Measurements from ENCODE around the gene PPM1L. TPM values are rescaled to one million over a fixed set of nuclear protein-coding genes. Genes with fewer than 3 reads are reported as not detected.

The PPM1L gene
- total and polyA plus RNA-seq, 10 of the 15 experiments (the other 5 are each of a cell fraction or from before 2014, with no cell fraction given): under 0.01 to 0.33 (median 0.06) TPM; not detected in 1

- Histone ChIP-seq H3K4me1 (ENCODE audit: control insufficient read depth, insufficient read depth, low read length) (peaks cover 8% of the 10 kb centered on the region), H3K36me3 (ENCODE audit: control insufficient read depth in 2 of 2, insufficient read depth in 2 of 2, low read length in 1 of 2) (no peaks in the 10 kb centered on the region), H3K27me3 (replicated peaks in 1 of 2; ENCODE audit: control insufficient read depth in 2 of 2, insufficient read depth in 2 of 2, low read length in 1 of 2) (no peaks in the 10 kb centered on the region; a peak in 1 of 4 replicates), H3K9me3 (replicated peaks; ENCODE audit: control insufficient read depth, insufficient read depth, low read length) (no peaks in the 10 kb centered on the region), H3K4me2 (ENCODE audit: control insufficient read depth, insufficient read depth) (peak overlapping the region; percentile 11), H3K79me2 (ENCODE audit: control insufficient read depth, insufficient read depth, low read length) (no peaks in the 10 kb centered on the region), H3K4me3 (no peak overlapping the region), H3K27ac (ENCODE audit: control insufficient read depth, insufficient read depth) (no peak overlapping the region), H4K20me1 (ENCODE audit: control insufficient read depth, insufficient read depth) (no peaks in the 10 kb centered on the region), H3K9ac (ENCODE audit: control insufficient read depth, insufficient read depth, low read length) (no peak overlapping the region), H2AFZ (ENCODE audit: control insufficient read depth, low read depth, low read length) (no peak overlapping the region)
- ChIA-PET CTCF (no interaction called here), POLR2A (no interaction called here), SMC1A (ENCODE audit: uncharacterized antibody, unreplicated experiment) (interaction anchor here (1.0 to 1.2 kb wide), 2 partner anchors 9 to 11 kb away, joined by 3 read pairs; no protein-coding TSS in a partner anchor), RAD21 (ENCODE audit: unreplicated experiment) (no interaction called here)
- ATAC-seq: peak; percentile 72
- intact Hi-C loops (cut with micrococcal nuclease; ENCODE audit: unreplicated experiment) (no loop called here), in situ Hi-C loops (cut with MboI) (no loop called here)
- no peak for FAIRE-seq
- DNase-seq (ENCODE audit: low read depth, low spot score): no peak
- BruUV-seq (replicated peaks): no TSS peak
- 3% methylated on average over 8 of the region's 8 CpGs for WGBS (ENCODE audit: insufficient coverage, insufficient replicate concordance, low lambda C conversion rate, missing lambda C conversion rate)
- peak; percentile 67; the same call in 1 of the 2 replicates for TF ChIP-seq IRF4 (IDR thresholded peaks at IDR 0.05; ENCODE audit: low read depth, low read length)
- TF ChIP-seq TARDBP (IDR thresholded peaks at IDR 0.05; ENCODE audit: borderline replicate concordance): no peak
- peak; percentile 75; the same call in 1 of the 2 replicates for TF ChIP-seq CBX5 (IDR thresholded peaks at IDR 0.05; ENCODE audit: low read depth)
- no peak for TF ChIP-seq CHD4 (IDR thresholded peaks at IDR 0.05)
- TF ChIP-seq EED (IDR thresholded peaks at IDR 0.05; ENCODE audit: low read depth): 0 out of 2 replicates have a peak, but pooled peaks have one; percentile 55
- TF ChIP-seq RFX5 (IDR thresholded peaks at IDR 0.05; ENCODE audit: low read depth, low read length): no peak
- TF ChIP-seq CBX3 (IDR thresholded peaks at IDR 0.05; ENCODE audit: borderline replicate concordance, low read depth): no peak
- peak; percentile 82 for TF ChIP-seq ATF2 (IDR thresholded peaks at IDR 0.05; ENCODE audit: low read length)
- no peak for TF ChIP-seq ZZZ3 (IDR thresholded peaks at IDR 0.05; ENCODE audit: control insufficient read depth, insufficient read length, low read depth)
- TF ChIP-seq NFIC (IDR thresholded peaks at IDR 0.05; ENCODE audit: low read depth, low read length): peak; percentile 84
- TF ChIP-seq SMAD5 (IDR thresholded peaks at IDR 0.05; ENCODE audit: low read depth): no peak
- no peak for TF ChIP-seq RELB (IDR thresholded peaks at IDR 0.05; ENCODE audit: low read depth)
- TF ChIP-seq ZNF24 (IDR thresholded peaks at IDR 0.05): no peak
- no peak for TF ChIP-seq POLR2AphosphoS2 (IDR thresholded peaks at IDR 0.05; ENCODE audit: low read depth, low read length)
- TF ChIP-seq JUNB (IDR thresholded peaks at IDR 0.05): peak; percentile 73
- no peak for TF ChIP-seq SIN3A (IDR thresholded peaks at IDR 0.05; ENCODE audit: low read depth, low read length)
- TF ChIP-seq MEF2A (IDR thresholded peaks at IDR 0.05; ENCODE audit: insufficient read depth, low read depth, low read length): peak; percentile 91
- no peak for TF ChIP-seq CEBPZ (IDR thresholded peaks at IDR 0.05; ENCODE audit: low read depth, low read length)
These were observed 45.5 kb downstream of the PPM1L start for GRCh38 chr3:160801386-160802118.

Data from GM12878 (cell line).